HG02571 (cell line): ENCODE measurements around the gene IRAK1.

Experiments
- ATAC-seq: cut with Tn5 transposase; IDR thresholded peaks from one replicate; pipeline ENCODE4 v1.9.1; 2021; ENCODE audit warnings: mild to moderate bottlenecking, moderate library complexity; ENCODE audit not compliant: unreplicated experiment

The IRAK1 gene

DNA sequence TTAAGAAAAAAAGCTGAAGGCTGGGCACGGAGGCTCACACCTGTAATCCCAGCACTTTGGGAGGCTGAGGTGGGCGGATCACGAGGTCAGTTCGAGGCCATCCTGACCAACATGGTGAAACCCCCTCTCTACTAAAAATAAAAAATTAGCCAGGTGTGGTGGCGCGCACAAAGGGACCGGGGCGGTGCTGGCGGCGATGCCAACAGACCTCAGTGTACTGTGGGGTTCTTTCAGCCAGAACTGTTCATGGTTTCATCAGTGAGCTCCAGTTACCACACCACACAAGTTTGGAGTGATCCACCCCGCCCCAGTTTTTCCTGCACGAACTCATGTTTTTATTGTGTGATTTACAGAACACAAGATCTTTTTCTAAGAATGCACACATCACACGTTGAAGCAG lies 21.2 kb upstream of the IRAK1 start:
- ATAC-seq: no peak

- no peak for ATAC-seq
Measured at GRCh38 chrX:154040307-154040756, 20.6 kb upstream of the IRAK1 start.

GRCh38 chrX:154039577-154039976 lies 19.9 kb upstream of the IRAK1 start:
- no peak for ATAC-seq

DNA sequence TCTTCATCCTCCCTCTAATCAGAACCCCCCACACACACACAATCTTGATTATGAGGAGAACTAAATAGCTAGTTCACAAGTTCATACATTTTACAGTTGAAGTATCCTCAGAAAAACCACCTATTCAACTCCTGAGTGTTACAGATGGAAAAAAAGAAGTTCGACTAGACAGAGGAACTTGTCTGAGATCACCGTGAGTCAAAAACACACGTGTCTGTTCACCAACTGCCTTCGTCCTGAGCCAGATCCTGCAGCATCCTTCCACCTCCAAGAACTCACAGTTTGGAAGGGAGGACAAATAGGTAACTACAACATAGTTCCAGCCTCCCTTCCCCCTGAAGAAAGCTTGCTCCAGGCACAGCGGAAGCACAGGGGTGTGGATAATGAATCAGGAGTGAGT lies 19.0 kb upstream of the IRAK1 start:
- no peak for ATAC-seq

GRCh38 chrX:154037754-154038153 lies 18.1 kb upstream of the IRAK1 start:
- no peak for ATAC-seq

- no peak for ATAC-seq
Measured at GRCh38 chrX:154036513-154036912, 16.8 kb upstream of the IRAK1 start.

- ATAC-seq: no peak
Measured at GRCh38 chrX:154033848-154034247, 14.1 kb upstream of the IRAK1 start.

DNA sequence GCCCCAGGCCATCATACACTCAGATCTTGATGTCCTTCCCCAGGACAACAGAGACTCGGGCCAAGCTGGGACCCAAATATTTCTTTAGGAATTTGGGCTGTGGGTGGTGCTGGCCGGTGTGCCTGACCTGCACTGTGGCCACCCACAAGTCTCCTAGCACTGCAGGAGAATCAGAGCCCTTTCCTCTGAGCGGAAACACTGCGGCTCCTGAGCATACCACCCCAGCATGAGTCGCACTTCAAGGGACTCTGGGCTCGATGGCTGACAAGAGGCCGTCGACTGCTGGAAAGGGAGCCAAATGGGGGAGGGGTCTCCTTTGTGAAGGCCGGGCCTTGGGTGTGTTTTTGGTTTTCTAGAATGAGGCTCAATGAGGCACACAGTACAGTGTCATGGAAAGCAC lies 13.0 kb upstream of the IRAK1 start:
- no peak for ATAC-seq

- no peak for ATAC-seq
Measured at GRCh38 chrX:154032160-154032559, 12.5 kb upstream of the IRAK1 start.

DNA sequence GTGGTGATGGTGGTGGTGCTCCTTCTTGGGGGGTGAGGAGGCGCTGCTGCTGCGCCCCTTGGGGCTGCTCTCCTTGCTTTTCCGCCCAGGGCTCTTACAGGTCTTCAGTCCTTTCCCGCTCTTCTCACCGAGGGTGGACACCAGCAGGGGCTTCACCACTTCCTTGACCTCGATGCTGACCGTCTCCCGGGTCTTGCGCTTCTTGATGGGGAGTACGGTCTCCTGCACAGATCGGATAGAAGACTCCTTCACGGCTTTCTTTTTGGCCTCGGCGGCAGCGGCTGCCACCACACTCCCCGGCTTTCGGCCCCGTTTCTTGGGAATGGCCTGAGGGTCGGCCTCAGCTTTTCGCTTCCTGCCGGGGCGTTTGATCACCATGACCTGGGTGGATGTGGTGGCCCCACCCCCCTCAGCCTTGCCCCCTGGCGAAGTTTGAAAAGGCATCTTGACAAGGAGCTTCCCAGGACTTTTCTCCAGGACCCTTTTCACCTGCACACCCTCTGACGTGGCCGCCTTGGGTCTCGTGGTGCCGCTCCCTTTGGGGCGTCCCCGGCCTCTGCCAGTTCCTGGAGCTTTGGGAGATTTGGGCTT lies 11.1 kb upstream of the IRAK1 start:
- ATAC-seq: no peak

GRCh38 chrX:154030266-154030665 lies 10.6 kb upstream of the IRAK1 start:
- ATAC-seq: no peak

GRCh38 chrX:154029439-154029838 lies 9.7 kb upstream of the IRAK1 start:
- no peak for ATAC-seq

- no peak for ATAC-seq
Measured at GRCh38 chrX:154028502-154029184, 8.9 kb upstream of the IRAK1 start.

- no peak for ATAC-seq
Measured at GRCh38 chrX:154027986-154028385, 8.3 kb upstream of the IRAK1 start.

GRCh38 chrX:154027022-154027402 lies 7.3 kb upstream of the IRAK1 start:
- ATAC-seq: no peak

DNA sequence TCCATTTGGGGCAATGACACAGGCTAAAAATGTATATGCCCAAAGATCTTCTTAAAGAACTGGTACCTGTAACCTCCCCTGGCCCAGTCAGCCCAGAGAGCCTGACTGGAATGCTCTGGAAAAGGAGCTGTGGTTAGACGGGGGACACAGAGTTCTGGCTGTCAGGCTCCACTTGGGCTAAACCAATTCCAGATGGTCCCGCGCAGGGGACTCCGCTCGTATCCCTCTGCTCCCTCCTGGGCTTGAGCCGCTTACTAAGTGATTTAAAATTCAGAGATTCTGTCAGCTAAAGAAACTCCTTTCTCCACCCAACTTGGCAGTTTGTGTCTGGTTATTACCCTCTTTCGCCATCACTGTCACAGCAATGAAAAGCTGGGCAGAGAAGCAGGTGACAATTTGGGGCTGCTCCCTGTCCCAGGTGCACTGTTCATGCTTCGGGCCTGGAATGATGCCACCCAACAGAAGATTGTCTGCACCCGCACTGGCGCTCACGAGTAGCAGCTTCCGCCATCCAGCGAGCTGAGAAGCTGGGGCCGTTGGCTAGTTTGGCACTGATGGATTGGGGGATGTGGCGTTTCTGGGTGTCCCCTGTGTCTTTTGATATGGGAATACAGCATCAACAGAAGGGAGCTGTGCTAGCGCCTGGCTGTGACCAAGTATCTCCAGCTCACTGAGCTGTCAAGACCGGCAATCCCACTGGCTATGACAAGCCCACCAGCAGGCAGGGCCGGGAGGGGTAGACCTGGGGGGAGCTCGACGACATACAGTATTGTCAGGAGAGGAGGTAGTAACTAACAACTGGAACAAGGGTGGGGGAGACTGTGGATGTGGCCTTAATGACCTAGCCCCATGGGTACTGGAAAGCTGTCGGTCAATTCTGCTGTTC lies 6.7 kb upstream of the IRAK1 start:
- ATAC-seq: no peak

GRCh38 chrX:154025230-154025629 lies 5.5 kb upstream of the IRAK1 start:
- no peak for ATAC-seq

GRCh38 chrX:154024271-154024670 lies 4.6 kb upstream of the IRAK1 start:
- no peak for ATAC-seq

DNA sequence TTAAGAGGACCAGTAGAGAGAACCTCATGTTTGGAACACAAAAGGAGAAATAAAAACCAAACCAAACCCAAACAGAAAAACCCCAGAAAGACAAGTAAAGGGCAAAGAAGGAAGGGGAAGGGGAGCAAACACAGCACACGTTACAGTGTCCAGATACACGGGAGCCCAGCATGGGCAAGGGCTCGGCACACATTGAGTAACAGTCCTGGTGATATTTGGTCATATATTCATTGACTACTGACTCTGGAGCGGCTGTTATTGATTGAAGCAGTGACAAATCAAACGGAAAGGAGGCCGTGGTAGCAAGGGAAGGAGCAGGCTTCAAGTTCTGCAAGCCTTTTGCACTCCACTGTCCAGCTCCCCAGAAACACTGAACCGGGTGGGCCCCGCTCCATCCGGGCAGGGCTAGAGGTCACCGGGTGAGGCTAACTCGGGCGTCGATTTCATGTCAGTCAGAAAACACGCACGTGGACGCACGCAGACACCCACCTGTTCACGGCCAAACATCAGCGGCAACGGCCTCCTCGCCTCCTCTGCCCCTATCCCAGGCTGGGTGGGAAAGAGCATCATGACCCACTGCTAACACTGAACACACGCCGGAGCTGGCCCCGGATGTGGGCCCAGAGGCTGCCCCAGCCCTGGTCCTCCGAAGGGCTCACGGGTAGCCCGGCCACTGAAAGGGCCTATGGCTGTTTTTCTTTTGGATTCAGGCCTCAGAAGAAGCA lies 3.7 kb upstream of the IRAK1 start:
- ATAC-seq: no peak

- ATAC-seq: no peak
Measured at GRCh38 chrX:154022108-154022507, 2.4 kb upstream of the IRAK1 start.

DNA sequence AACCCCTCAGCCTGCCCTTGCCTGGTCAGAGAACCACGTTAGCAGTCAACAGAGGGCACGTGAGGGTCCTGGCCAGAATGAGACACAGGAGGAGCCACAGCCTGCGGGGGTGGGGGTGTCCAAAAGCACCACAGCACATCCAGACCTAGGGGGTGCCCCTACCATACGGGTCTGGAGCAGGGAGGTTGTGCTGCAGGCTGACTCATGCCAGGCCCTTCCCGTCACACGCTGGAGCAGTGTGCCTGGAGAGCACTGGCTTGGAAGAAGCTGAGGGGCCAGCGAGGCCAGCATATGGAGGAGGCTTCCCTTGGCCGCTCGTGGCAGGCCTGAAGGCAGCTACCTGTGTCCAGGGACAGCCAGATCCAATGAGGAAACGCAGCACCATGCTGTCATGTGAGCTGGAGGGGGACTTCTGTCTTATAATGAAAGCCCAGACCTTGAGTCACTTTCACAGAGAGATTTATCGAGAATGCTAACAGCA lies 1.5 kb upstream of the IRAK1 start:
- no peak for ATAC-seq
